RWPE1 (cell line): ENCODE data around the gene CALHM2.

Experiments used
- CTCF ChIA-PET: fragments of 350-600 bp; sonication (Branson Sonifier 250); formaldehyde crosslinking; extraction: SDS; loops from one replicate; lab custom pipeline; 2021; lab: Yijun Ruan, JAX
- POLR2A ChIA-PET: fragments of 400-600 bp; formaldehyde crosslinking; extraction: SDS; loops from one replicate; lab custom pipeline; 2020; ENCODE audit warnings: antibody characterized with exemption; ENCODE audit not compliant: low non-redundant PET; lab: Yijun Ruan, JAX
- DNase-seq: peaks from one replicate; pipeline ENCODE4 v3.0.0; 2012; ENCODE audit warnings: low spot score
- H3K27ac ChIP-seq: fragments of 450-650 bp; 2 replicates; pipeline ENCODE4 v1.5.1; 2017
- CTCF ChIP-seq: fragments of 450-650 bp; conservative IDR thresholded peaks from 2 replicates; pipeline ENCODE4 v1.5.1; 2017; ENCODE audit warnings: low read depth, mild to moderate bottlenecking

Gene CALHM2

GRCh38 chr10:103470761-103471653, 18.8 kb upstream of the CALHM2 start:
- TF ChIP-seq CTCF, result no peak
- no peak overlapping the region for H3K27ac ChIP-seq
- ChIA-PET CTCF (interaction anchor here (0.7 kb wide), 1 partner anchor 10 kb away, joined by 4 read pairs; no protein-coding TSS in a partner anchor), POLR2A (no interaction called here)
- DNase-seq, result no peak

- H3K27ac ChIP-seq, result no peak overlapping the region
- TF ChIP-seq CTCF, result no peak
- ChIA-PET CTCF (interaction anchor here (0.6 kb wide), 1 partner anchor 431 kb away, joined by 4 read pairs; no protein-coding TSS in a partner anchor), POLR2A (no interaction called here)
- DNase-seq, result no peak
Observed at GRCh38 chr10:103469201-103469600, 17.0 kb upstream of the CALHM2 start.

GRCh38 chr10:103467406-103467805, 15.2 kb upstream of the CALHM2 start:
- DNase-seq, result no peak
- no peak for TF ChIP-seq CTCF
- no peak overlapping the region for H3K27ac ChIP-seq
- CTCF ChIA-PET, result interaction anchor here (0.7 kb wide), 1 partner anchor 265 kb away, joined by 3 read pairs; no protein-coding TSS in a partner anchor
- POLR2A ChIA-PET, result interaction anchor here (0.7 kb wide), 1 partner anchor 72 kb away, joined by 4 read pairs; no protein-coding TSS in a partner anchor

- no peak for TF ChIP-seq CTCF
- CTCF ChIA-PET, result interaction anchor here (0.7 kb wide), 1 partner anchor 265 kb away, joined by 3 read pairs; no protein-coding TSS in a partner anchor
- no peak overlapping the region for H3K27ac ChIP-seq
- no peak for DNase-seq
- POLR2A ChIA-PET, result no interaction called here
Observed at GRCh38 chr10:103466734-103467133, 14.6 kb upstream of the CALHM2 start.

GRCh38 chr10:103465411-103466179, 13.4 kb upstream of the CALHM2 start:
- no peak for DNase-seq
- no peak for TF ChIP-seq CTCF
- no peak overlapping the region for H3K27ac ChIP-seq
- POLR2A ChIA-PET, result interaction anchor here (0.7 kb wide), 1 partner anchor 99 kb away, joined by 7 read pairs; no protein-coding TSS in a partner anchor
- CTCF ChIA-PET, result interaction anchor here (0.7 kb wide), 1 partner anchor 23 kb away, joined by 3 read pairs; no protein-coding TSS in a partner anchor

GRCh38 chr10:103463499-103463898, 11.3 kb upstream of the CALHM2 start:
- CTCF ChIA-PET, result interaction anchor here (0.6 kb wide), 1 partner anchor 1997 kb away, joined by 3 read pairs; no protein-coding TSS in a partner anchor
- no peak for DNase-seq
- POLR2A ChIA-PET, result no interaction called here
- no peak overlapping the region for H3K27ac ChIP-seq
- no peak for TF ChIP-seq CTCF
